ENCODE results near the gene YIPF4.

DNA sequence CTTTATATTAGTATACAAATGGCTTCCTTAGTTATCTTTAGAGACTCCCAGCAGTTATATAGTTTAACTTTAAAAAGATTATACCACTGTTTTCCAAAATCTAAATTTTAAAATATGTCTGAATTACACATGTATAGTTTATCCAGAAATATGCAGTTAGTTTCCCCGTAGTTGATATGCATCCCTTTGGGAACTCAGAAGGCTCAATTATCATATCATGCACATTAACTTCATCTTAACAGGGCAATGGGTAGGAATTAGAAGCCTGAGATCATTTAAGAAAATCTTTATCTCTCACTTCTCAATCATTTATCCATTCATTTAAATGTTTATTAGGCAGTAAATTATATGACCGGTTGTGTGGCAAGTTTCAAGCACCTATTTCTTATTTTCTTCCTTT, 40.2 kb upstream of the YIPF4 start:
- no peak for TF ChIP-seq EZH2 (IDR thresholded peaks at IDR 0.05; ENCODE audit: insufficient read depth, low read length)
- TF ChIP-seq CTCF (IDR thresholded peaks at IDR 0.05; ENCODE audit: insufficient read depth, low read depth, low read length), result no peak
